Erythroblast (primary cell): ENCODE data around the gene IL1A.

Source experiments
- GATA1 ChIP-seq: IDR thresholded peaks from 2 replicates; pipeline ENCODE4 v1.6.1; 2011; ENCODE audit warnings: low read depth, mild to moderate bottlenecking, control low read depth, low read length, moderate library complexity
- POLR2A ChIP-seq: IDR thresholded peaks from 2 replicates; pipeline ENCODE4 v1.6.1; 2011; ENCODE audit warnings: mild to moderate bottlenecking, low read length

GRCh38 chr2:112807233-112807807 is 23.0 kb upstream of the IL1A start:
- TF ChIP-seq POLR2A: no peak
- TF ChIP-seq GATA1: no peak
